HG02623 (cell line): ENCODE measurements around the gene PTCRA.

Experiments
- ATAC-seq: cut with Tn5 transposase; IDR thresholded peaks from one replicate; pipeline ENCODE4 v1.9.1; 2021; ENCODE audit warnings: moderate library complexity; ENCODE audit not compliant: unreplicated experiment

Gene PTCRA

GRCh38 chr6:42969431-42969830, 53.6 kb downstream of the PTCRA start:
- no peak for ATAC-seq

DNA sequence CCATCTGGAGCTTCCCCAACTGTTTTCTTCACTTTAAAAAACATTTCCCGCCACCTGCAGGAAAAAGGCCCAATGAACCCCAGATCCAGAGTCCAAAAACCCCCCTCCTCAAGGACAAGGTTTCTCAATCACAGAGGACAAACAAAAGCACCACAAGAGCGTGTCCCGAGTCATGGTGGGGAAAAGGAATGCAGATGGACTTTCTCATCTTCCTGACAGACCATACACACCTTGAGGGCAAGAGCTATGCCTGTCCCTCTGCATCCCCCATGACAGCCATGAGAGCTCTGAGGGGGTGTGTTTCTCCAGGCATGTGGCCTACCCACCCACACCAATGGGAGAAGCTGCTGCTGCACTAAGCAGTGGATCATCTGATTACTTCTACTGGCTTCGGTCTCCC, 54.1 kb downstream of the PTCRA start:
- no peak for ATAC-seq

GRCh38 chr6:42970871-42971612, 55.2 kb downstream of the PTCRA start:
- ATAC-seq: no peak

DNA sequence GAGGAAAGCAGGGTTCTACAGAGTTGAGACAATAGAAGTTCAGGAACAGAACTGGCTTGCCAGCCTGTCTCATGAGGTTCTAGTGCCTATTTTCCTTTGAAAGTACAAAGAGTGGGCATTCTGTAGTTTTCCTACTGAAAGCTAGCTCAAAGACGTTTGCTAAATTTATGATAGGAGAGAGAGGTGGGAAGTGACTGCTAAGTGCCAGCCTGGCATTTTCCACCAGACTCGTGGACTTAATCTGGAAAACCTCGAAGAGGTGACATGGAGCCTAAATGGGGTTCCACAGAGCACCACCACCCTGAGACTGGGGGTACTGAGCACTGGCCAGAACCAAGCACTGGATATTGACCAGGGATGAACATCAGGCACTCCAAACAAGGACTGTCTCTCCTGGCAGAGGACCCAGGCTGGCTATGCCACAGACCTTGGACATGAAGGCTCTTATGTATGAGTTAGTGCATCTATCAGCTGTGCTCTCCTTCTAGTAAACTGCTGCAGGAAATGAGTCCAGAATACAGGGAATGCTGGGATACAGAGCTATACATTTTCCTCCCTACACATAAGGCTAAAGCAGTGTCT, 56.0 kb downstream of the PTCRA start:
- no peak for ATAC-seq

DNA sequence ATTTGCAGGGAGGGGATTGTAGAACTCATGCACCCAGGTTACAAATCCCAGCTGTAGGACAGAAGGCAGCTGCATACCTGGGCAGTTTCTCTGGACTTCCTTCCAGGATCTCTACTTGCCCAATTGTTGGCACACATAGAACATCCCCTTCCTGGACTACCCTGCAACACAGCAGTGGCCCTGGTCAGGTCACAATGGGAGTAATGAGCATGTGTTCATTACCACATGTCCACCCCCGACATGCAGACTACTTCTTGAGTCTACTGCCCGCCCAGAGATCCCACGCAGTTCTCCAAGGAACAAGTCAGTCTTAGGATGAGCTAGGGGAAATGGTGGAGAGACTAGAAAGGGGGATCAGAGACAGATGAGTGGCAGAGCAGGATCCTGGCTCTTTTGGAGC, 58.1 kb downstream of the PTCRA start:
- ATAC-seq: no peak

DNA sequence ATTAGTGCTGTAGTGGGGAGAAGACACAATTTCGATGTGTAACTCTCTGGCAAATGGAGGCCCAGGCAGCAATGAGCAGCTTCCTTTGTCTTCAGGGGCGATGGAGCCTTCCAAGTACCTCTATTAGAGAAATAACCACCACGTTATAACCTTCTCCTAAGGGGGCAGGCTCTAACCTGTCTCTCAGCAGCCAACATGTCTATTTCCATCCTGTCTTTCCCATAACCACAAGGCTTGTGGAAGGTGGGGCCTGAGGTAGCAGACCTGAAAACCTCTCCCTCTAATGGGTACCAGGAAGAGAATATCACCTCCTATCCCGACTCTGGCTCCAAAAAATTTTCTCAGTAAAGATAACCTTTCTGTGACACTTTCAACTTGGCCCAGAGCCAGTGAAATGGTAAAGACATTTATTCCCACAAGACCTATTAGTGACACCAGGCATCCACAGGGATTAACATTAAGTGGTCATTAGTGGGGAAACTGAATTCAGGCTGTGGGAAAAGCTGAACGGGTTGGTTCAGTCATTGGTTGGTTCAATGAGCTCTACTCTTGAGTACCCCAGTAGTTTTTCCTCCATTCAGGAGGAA, 59.2 kb downstream of the PTCRA start:
- no peak for ATAC-seq
